Upper lobe of left lung (tissue), 6 donors: ENCODE measurements around the gene CTTN. TPM values are rescaled to one million over a fixed set of nuclear protein-coding genes. Genes with fewer than 3 reads are reported as not detected.

Source experiments
- ATAC-seq, 2 donors: fragments of 200-7000 bp; cut with Tn5 transposase; one replicate each; pipeline ENCODE4 v1.9.1; 2022; ENCODE audit warnings: mild to moderate bottlenecking in 2 of 2, moderate library complexity in 2 of 2; ENCODE audit not compliant: low FRiP score in 2 of 2
- DNase-seq, 2 donors: peaks; one replicate each; pipeline ENCODE4 v3.0.0-alpha.2; 2019 to 2020
- H3K27ac ChIP-seq, 4 donors: fragments of 200-600 bp; sonication (generic); one replicate each; pipeline ENCODE4 v1.5.1; 2016 to 2019
- H3K27me3 ChIP-seq, 4 donors: fragments of 200-600 bp; sonication (generic); one replicate each; pipeline ENCODE4 v1.5.1; 2017 to 2019
- H3K36me3 ChIP-seq, 4 donors: fragments of 200-600 bp; sonication (generic); one replicate each; pipeline ENCODE4 v1.5.1; 2016 to 2019
- H3K4me1 ChIP-seq, 4 donors: fragments of 200-600 bp; sonication (generic); one replicate each; pipeline ENCODE4 v1.5.1; 2018 to 2019
- H3K4me3 ChIP-seq, 4 donors: fragments of 200-600 bp; sonication (generic); one replicate each; pipeline ENCODE4 v1.5.1; 2017 to 2019; ENCODE audit warnings: mild to moderate bottlenecking in 2 of 4, moderate library complexity in 1 of 4
- H3K9me3 ChIP-seq, 4 donors: fragments of 200-600 bp; sonication (generic); one replicate each; pipeline ENCODE4 v1.5.1; 2018 to 2019
- CTCF ChIP-seq, 6 experiments: fragments of 450-650 bp in 4 of 6; fragments of 200-600 bp in 2 of 6; sonication (generic) in 2 of 6; IDR thresholded peaks; one replicate each; pipeline ENCODE4 v1.5.1; 2016 to 2019; ENCODE audit warnings: antibody characterized with exemption in 6 of 6
- EP300 ChIP-seq, 4 donors: sonication (generic); formaldehyde crosslinking; IDR thresholded peaks; one replicate each; pipeline ENCODE4 v1.5.1; 2017; ENCODE audit warnings: antibody characterized with exemption in 4 of 4, control low read depth in 2 of 4
- POLR2A ChIP-seq, 4 donors: fragments of 450-650 bp; IDR thresholded peaks; one replicate each; pipeline ENCODE4 v1.5.1; 2016 to 2017; ENCODE audit warnings: antibody characterized with exemption in 4 of 4, mild to moderate bottlenecking in 2 of 4
- POLR2AphosphoS5 ChIP-seq, 2 donors: sonication (generic); formaldehyde crosslinking; IDR thresholded peaks; one replicate each; pipeline ENCODE4 v1.5.1; 2017; ENCODE audit warnings: antibody characterized with exemption in 2 of 2
- WGBS, 2 donors: methylation state at CpG; one replicate each; pipeline ENCODE4 v1.1.5; 2017 to 2018; 5-methylcytosine and 5-hydroxymethylcytosine counted together
- total RNA-seq, 6 donors: library from RNA; depleted of rRNA in 4 of 6; stranded (reverse); fragments of >200 nt in 4 of 6; gene quantifications; one replicate each; pipeline versions ENCODE4 v1.1.0 to v1.2.1, GENCODE V29; 2016 to 2021
- donor health status: DM: no; HTN: no; CAD: no; lungs with moderate emphysema.
- donor health status: DM: no; HTN: yes; CAD: no; lungs with severe emphysema.

CTTN gene
- total RNA-seq, 6 donors from 2014 or later: 175 to 413 (median 218) TPM

GRCh38 chr11:70468256-70469195 lies 70.2 kb downstream of the CTTN start:
- 78 to 81% methylated on average over 19 of the region's 19 CpGs for WGBS, 2 donors
- Histone ChIP-seq H3K27ac (no peak overlapping the region), H3K4me3 (no peak overlapping the region), H3K27me3 (no peaks in the 10 kb centered on the region), H3K9me3 (no peaks in the 10 kb centered on the region), H3K36me3 (no peaks in the 10 kb centered on the region), H3K4me1 (peaks cover 0 to 4% (median 0%) of the 10 kb centered on the region in 4 donors)
- DNase-seq: no peak
- TF ChIP-seq POLR2AphosphoS5 (IDR thresholded peaks at IDR 0.05) (no peak), EP300 (IDR thresholded peaks at IDR 0.05) (no peak), POLR2A (IDR thresholded peaks at IDR 0.05) (no peak), CTCF (IDR thresholded peaks at IDR 0.05) (no peak)
- no peak for ATAC-seq

- H3K27me3 ChIP-seq: no peaks in the 10 kb centered on the region
- no peaks in the 10 kb centered on the region for H3K9me3 ChIP-seq
- H3K36me3 ChIP-seq: no peaks in the 10 kb centered on the region
- H3K4me1 ChIP-seq: peaks cover 0 to 4% (median 0%) of the 10 kb centered on the region in 4 donors
- ATAC-seq (no peak), DNase-seq (no peak)
- 39 to 48% methylated on average over 6 of the region's 6 CpGs for WGBS, 2 donors
- no peak overlapping the region for H3K4me3 ChIP-seq
- TF ChIP-seq POLR2A (IDR thresholded peaks at IDR 0.05): no peak
- no peak for TF ChIP-seq CTCF (IDR thresholded peaks at IDR 0.05)
- no peak for TF ChIP-seq EP300 (IDR thresholded peaks at IDR 0.05)
- no peak for TF ChIP-seq POLR2AphosphoS5 (IDR thresholded peaks at IDR 0.05)
- no peak overlapping the region for H3K27ac ChIP-seq
Observed at GRCh38 chr11:70470127-70470526, 71.8 kb downstream of the CTTN start.

- H3K4me1 ChIP-seq: peaks cover 0 to 4% (median 0%) of the 10 kb centered on the region in 4 donors
- H3K27me3 ChIP-seq: no peaks in the 10 kb centered on the region
- ATAC-seq: peak in 1 of 2 donors; percentile 33
- H3K4me3 ChIP-seq: no peak overlapping the region
- H3K9me3 ChIP-seq: no peaks in the 10 kb centered on the region
- DNase-seq: no peak
- TF ChIP-seq POLR2AphosphoS5 (IDR thresholded peaks at IDR 0.05) (no peak), CTCF (IDR thresholded peaks at IDR 0.05) (no peak), EP300 (IDR thresholded peaks at IDR 0.05) (no peak), POLR2A (IDR thresholded peaks at IDR 0.05) (no peak)
- 36 to 53% methylated on average over 7 of the region's 7 CpGs for WGBS, 2 donors
- H3K27ac ChIP-seq: no peak overlapping the region
- H3K36me3 ChIP-seq: no peaks in the 10 kb centered on the region
Observed at GRCh38 chr11:70471254-70471653, 72.9 kb downstream of the CTTN start.

- peak in 1 of 2 donors; percentile 43 for DNase-seq
- TF ChIP-seq EP300 (IDR thresholded peaks at IDR 0.05) (no peak), CTCF (IDR thresholded peaks at IDR 0.05) (no peak), POLR2AphosphoS5 (IDR thresholded peaks at IDR 0.05) (no peak), POLR2A (IDR thresholded peaks at IDR 0.05) (no peak)
- WGBS, 2 donors: 93 to 94% methylated on average over 9 of the region's 9 CpGs
Observed at GRCh38 chr11:70472240-70472639, 73.9 kb downstream of the CTTN start.

More at GRCh38 chr11:70472240-70472639, 73.9 kb downstream of the CTTN start:
- Histone ChIP-seq H3K4me1 (peaks cover 0 to 4% (median 0%) of the 10 kb centered on the region in 4 donors), H3K4me3 (no peak overlapping the region), H3K27me3 (no peaks in the 10 kb centered on the region), H3K27ac (no peak overlapping the region), H3K36me3 (no peaks in the 10 kb centered on the region), H3K9me3 (no peaks in the 10 kb centered on the region)
- ATAC-seq: no peak
